Cardiac ventricle fibroblast (primary cell): ENCODE results near the gene ANKRD33. TPM values are rescaled to one million over a fixed set of nuclear protein-coding genes. Genes with fewer than 3 reads are reported as not detected.

Experiments used
- total RNA-seq: library from RNA; depleted of rRNA; stranded (reverse); fragments of >200 nt; gene quantifications from 2 replicates; pipeline ENCODE4 v1.2.3, GENCODE V29; 2015

Gene ANKRD33, protein sequence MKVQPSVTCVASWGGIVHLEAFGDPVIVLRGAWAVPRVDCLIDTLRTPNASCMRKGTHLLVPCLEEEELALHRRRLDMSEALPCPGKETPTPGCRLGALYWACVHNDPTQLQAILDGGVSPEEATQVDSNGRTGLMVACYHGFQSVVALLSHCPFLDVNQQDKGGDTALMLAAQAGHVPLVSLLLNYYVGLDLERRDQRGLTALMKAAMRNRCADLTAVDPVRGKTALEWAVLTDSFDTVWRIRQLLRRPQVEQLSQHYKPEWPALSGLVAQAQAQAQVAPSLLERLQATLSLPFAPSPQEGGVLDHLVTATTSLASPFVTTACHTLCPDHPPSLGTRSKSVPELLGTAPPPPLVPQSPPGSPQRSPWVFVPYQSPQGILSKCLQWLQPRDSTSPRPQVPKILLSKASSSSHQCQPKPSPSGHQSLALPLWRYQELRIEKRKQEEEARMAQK
- 0.44 TPM in 1 of 2 replicates, not detected in the other for total RNA-seq

DNA sequence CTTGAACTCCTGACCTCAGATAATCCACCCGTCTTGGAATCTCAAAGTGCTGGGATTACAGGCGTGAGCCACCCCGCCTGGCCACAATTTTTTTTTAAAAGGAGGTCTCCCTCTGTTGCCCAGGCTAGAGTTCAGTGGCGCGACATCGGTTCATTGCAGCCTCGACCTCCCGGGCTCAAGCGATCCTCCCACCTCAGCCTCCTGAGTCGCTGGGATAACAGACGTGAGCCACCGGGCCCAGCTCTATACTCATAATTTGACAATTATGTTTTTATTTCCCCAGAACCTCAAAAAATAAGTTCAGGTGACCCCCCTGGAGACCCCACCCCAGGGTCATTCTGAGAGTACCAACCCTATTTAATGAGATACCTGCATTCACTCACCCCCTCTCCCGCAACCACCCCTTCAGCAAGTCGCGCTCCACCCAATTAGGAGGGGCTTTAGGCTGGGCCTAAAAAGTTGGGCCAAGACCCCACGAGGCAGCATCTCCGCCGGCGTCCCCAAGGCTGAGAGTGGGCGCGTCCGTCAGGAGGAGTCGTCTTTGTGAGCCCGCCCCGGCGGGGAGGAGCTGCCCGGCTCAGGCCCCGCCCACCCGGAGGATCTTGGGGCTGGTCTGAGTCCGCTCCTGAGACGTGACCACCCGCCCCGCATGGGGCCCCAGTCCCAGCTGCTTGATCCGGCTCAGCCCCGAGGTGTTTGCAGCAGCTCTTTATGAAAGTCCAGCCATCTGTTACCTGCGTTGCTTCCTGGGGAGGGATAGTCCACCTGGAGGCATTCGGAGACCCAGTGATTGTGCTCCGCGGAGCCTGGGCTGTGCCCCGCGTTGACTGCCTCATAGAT lies at the start of gene ANKRD33:
Gene ANKRD33, plus strand, starts transcription at position 628 of the 840 bp plus-strand sequence. Its CDS starts 84 bp downstream, at position 712.

DNA sequence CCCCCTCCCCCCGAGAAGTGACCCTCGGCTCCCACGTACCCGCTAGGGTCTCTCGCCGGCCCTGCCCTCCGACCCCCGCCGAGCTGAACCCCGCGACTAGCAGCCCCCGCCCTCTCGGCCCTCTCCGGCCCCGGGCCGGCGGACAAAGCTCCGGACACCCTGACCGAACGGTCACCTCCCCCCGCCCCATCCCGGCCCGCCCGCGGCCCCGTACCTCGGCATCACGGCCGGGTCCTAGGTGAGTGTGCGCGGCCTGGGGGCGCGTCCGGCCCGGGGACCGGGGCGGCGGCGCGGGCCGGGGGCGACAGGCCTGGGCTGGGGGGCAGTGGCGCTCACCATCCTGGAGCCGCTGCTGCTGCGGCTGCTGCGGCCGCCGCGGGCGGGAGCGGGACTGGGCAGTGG lies 39.6 kb upstream of the ANKRD33 start, which contains the start of gene FIGNL2:
Gene FIGNL2, minus strand, starts transcription at position 393 of the 402 bp plus-strand sequence. CDS start 26,305 bp downstream, outside the sequence.

DNA sequence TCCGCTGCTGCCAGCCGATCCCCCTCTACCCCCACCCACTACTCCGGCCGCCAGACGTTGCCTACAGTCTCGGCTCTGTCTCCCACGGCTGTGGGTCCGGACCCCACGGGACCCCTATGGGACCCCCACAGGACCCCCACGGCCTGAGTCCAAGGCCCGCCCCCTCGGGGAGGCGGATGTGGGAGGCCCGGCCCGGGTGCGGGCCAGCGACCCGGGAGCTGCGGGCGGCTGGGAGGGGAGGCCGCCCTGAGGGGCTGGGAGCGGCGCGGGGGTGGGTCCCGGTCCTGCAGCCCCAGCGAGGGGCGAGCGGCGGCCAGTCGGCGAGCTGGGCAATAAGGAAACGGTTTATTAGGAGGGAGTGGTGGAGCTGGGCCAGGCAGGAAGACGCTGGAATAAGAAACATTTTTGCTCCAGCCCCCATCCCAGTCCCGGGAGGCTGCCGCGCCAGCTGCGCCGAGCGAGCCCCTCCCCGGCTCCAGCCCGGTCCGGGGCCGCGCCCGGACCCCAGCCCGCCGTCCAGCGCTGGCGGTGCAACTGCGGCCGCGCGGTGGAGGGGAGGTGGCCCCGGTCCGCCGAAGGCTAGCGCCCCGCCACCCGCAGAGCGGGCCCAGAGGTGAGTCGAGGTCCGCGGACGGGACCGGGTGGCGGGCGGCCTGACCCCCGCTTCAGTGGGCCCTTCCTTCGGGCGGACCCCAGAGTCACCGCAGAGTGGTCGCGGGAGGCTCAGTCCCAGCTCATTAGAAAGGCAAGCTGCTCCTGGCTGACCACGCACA lies 19.4 kb downstream of the ANKRD33 start, which contains the start of gene ACVRL1:
Gene ACVRL1, plus strand, starts transcription at position 422 of the 773 bp plus-strand sequence. CDS start 4,971 bp downstream, outside the sequence.

Other genes starting within 250 kb of the ANKRD33 start
- 0.24 and 0.56 TPM in 2 replicates for gene FIGNL2, start 39.4 kb upstream of the ANKRD33 start, total RNA-seq
- 187 and 199 TPM in 2 replicates for gene ACVRL1, start 19.4 kb downstream of the ANKRD33 start, total RNA-seq
- 23.4 and 24.1 TPM in 2 replicates for gene ACVR1B, start 63.6 kb downstream of the ANKRD33 start, total RNA-seq
- gene TAMALIN, start 118.8 kb downstream of the ANKRD33 start, total RNA-seq, result 16.6 and 19.0 TPM in 2 replicates
- 2.1 and 4.4 TPM in 2 replicates for gene NR4A1, start 163.3 kb downstream of the ANKRD33 start, total RNA-seq
- gene ATG101, start 181.9 kb downstream of the ANKRD33 start, total RNA-seq, result 33.1 and 45.5 TPM in 2 replicates
- gene SMIM41, start 191.6 kb downstream of the ANKRD33 start, total RNA-seq, result not detected in 2 replicates